Mesendoderm (in vitro differentiated cells): ENCODE data around the gene CNTNAP3B.
"Not testable (repeated sequence)": the region's sequence is repeated elsewhere in the genome, so short reads cannot be mapped to it uniquely, and the experiment has no call there.

Source experiments
- DNase-seq: peaks from one replicate; pipeline ENCODE4 v3.0.0; 2013
- H2AK5ac ChIP-seq: 2 replicates; pipeline ENCODE4 v1.6.1; 2013; ENCODE audit warnings: low read length, inconsistent platforms
- H2BK120ac ChIP-seq: 2 replicates; pipeline ENCODE4 v1.6.1; 2013; ENCODE audit warnings: low read depth, mild to moderate bottlenecking, low read length, moderate library complexity, mixed read lengths
- H2BK15ac ChIP-seq: replicated peaks from 2 replicates; pipeline ENCODE4 v1.6.1; 2013; ENCODE audit warnings: low read depth, mild to moderate bottlenecking, moderate library complexity
- H2BK5ac ChIP-seq: 2 replicates; pipeline ENCODE4 v1.6.1; 2013; ENCODE audit warnings: low read length, inconsistent platforms
- H3K18ac ChIP-seq: 2 replicates; pipeline ENCODE4 v1.6.1; 2013; ENCODE audit warnings: mild to moderate bottlenecking, low read length, mixed read lengths
- H3K23ac ChIP-seq: one replicate; pipeline ENCODE4 v1.6.1; 2013; ENCODE audit warnings: low read length
- H3K27ac ChIP-seq: 2 replicates; pipeline ENCODE4 v1.5.1; 2013; ENCODE audit warnings: low read depth, mild to moderate bottlenecking, inconsistent platforms, low read length, moderate library complexity
- H3K27me3 ChIP-seq: 2 replicates; pipeline ENCODE4 v1.6.1; 2013; ENCODE audit warnings: low read length, control low read depth, mild to moderate bottlenecking, inconsistent platforms; ENCODE audit not compliant: insufficient read depth, poor library complexity
- H3K36me3 ChIP-seq: 2 replicates; pipeline ENCODE4 v1.6.1; 2013; ENCODE audit warnings: low read length, inconsistent platforms; ENCODE audit not compliant: control insufficient read depth, insufficient read depth
- H3K4ac ChIP-seq: one replicate; pipeline ENCODE4 v1.6.1; 2013; ENCODE audit warnings: low read depth, mild to moderate bottlenecking, low read length, moderate library complexity
- H3K4me1 ChIP-seq: 2 replicates; pipeline ENCODE4 v1.6.1; 2013; ENCODE audit warnings: low read depth, low read length, inconsistent platforms; ENCODE audit not compliant: control insufficient read depth
- H3K4me2 ChIP-seq: 2 replicates; pipeline ENCODE4 v1.6.1; 2013; ENCODE audit warnings: low read length
- H3K4me3 ChIP-seq: 2 replicates; pipeline ENCODE4 v1.5.1; 2013; ENCODE audit warnings: mild to moderate bottlenecking, low read length
- H3K56ac ChIP-seq: one replicate; pipeline ENCODE4 v1.6.1; 2013; ENCODE audit warnings: low read length
- H3K79me1 ChIP-seq: 2 replicates; pipeline ENCODE4 v1.6.1; 2013; ENCODE audit warnings: low read length, inconsistent platforms
- H3K79me2 ChIP-seq: 2 replicates; pipeline ENCODE4 v1.6.1; 2013; ENCODE audit warnings: mild to moderate bottlenecking, low read length; ENCODE audit not compliant: control insufficient read depth, insufficient read depth
- H3K9ac ChIP-seq: 2 replicates; pipeline ENCODE4 v1.6.1; 2013; ENCODE audit warnings: low read length, inconsistent platforms
- H4K5ac ChIP-seq: one replicate; pipeline ENCODE4 v1.6.1; 2013; ENCODE audit warnings: low read length
- H4K8ac ChIP-seq: one replicate; pipeline ENCODE4 v1.6.1; 2013; ENCODE audit warnings: low read depth, mild to moderate bottlenecking, control low read depth, low read length, moderate library complexity
- WGBS: extraction: QIAGEN DNeasy Blood & Tissue Kit; methylation state at CpG from one replicate; pipeline ENCODE4 v1.1.7; 2013; ENCODE audit warnings: low lambda C conversion rate, missing lambda C conversion rate; ENCODE audit not compliant: insufficient coverage; ENCODE audit errors: extremely low coverage; 5-methylcytosine and 5-hydroxymethylcytosine counted together

Gene CNTNAP3B

DNA sequence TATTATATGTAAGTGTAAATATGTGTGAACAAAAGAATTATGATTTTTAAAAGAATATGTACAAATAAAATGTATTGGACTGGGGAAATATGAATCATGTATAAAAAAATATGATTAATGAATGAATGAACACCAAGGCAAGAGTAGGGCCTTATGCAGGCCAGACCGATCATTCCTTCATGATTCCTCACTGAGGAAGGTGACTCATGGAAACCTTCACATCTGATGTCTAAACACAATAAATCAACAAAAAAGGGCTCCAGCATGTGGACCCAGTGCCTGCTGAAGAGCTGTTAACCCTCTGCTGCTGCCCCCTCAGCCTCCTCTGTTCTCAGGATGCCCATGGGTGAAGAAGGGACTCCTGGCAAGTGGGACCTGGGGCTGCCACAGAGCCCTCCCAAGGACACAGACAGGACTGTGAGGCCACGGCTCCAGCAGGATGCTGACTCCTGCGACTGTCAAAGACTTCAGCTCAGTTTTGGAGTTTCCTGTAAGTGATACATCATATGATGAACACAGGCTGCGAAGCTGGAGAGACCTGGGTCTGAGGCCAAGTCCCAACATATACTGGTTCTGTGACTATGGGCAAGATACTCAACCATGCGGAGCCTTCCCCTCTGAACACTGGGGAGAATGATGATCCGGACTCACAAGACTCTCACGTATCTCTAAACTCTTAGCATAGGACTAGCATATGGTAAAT lies 110.9 kb downstream of the CNTNAP3B start:
- H3K79me2 ChIP-seq, H3K79me1 ChIP-seq, H3K4ac ChIP-seq, H3K4me1 ChIP-seq, H2BK15ac ChIP-seq, H3K18ac ChIP-seq, DNase-seq, H3K36me3 ChIP-seq, H3K27me3 ChIP-seq, H4K5ac ChIP-seq, H3K4me2 ChIP-seq, H3K9ac ChIP-seq, H2BK5ac ChIP-seq, H3K23ac ChIP-seq, H4K8ac ChIP-seq, H2AK5ac ChIP-seq, H2BK120ac ChIP-seq, H3K27ac ChIP-seq, H3K56ac ChIP-seq, H3K4me3 ChIP-seq: not testable (repeated sequence)
- WGBS: no CpG with 5 or more reads among the region's 7 CpGs

DNA sequence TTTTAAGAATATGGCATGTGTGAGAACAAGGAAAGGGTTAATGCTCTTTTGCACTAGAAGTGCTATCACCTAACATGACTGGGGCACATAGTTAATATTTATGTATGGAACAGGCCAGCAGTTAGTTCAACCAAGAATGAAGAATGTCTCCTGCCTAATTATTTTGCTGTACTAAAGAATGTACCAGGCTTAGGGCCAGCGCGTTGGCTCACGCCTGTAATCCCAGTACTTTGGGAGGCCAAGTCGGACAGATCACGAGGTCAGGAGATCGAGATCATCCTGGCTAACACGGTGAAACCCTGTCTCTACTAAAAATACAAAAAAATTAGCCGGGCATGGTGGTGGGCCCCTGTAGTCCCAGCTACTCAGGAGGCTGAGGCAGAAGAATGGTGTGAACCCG lies 114.9 kb downstream of the CNTNAP3B start:
- not testable (repeated sequence) for H3K27me3 ChIP-seq, H2AK5ac ChIP-seq, H3K56ac ChIP-seq, H3K9ac ChIP-seq, H4K8ac ChIP-seq, H3K36me3 ChIP-seq, H3K4me1 ChIP-seq, H3K4ac ChIP-seq, H3K4me3 ChIP-seq, H3K23ac ChIP-seq, H3K79me1 ChIP-seq, H3K79me2 ChIP-seq, H2BK120ac ChIP-seq, H2BK15ac ChIP-seq, DNase-seq, H3K18ac ChIP-seq, H3K27ac ChIP-seq, H4K5ac ChIP-seq, H2BK5ac ChIP-seq, H3K4me2 ChIP-seq
- no CpG with 5 or more reads among the region's 9 CpGs for WGBS

DNA sequence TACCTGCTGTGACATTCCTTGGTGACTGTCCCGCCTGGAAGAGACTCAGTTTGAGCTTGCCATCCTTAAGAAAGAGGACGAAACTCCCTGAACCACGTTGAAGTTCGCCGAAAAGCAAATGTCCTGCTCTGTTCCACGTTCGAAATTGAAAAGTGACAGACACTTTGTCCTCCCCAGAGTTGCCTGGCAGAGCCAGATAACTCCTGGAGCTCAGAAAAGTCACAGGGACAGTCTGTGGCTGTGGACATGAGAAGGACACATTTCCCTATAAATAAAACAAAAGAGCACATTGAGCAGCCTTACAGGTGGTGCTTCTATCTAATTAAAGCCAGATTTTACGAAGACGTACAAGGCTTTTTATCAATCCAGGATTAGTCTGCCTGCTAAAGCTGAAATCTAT lies 137.6 kb downstream of the CNTNAP3B start:
- not testable (repeated sequence) for H3K18ac ChIP-seq, H2BK15ac ChIP-seq, H3K79me1 ChIP-seq, DNase-seq, H3K4me3 ChIP-seq, H2BK5ac ChIP-seq, H3K36me3 ChIP-seq, H3K4me1 ChIP-seq, H3K4me2 ChIP-seq, H2BK120ac ChIP-seq, H3K79me2 ChIP-seq, H3K23ac ChIP-seq, H3K27me3 ChIP-seq, H2AK5ac ChIP-seq, H3K4ac ChIP-seq, H4K8ac ChIP-seq, H4K5ac ChIP-seq, H3K9ac ChIP-seq, H3K27ac ChIP-seq, H3K56ac ChIP-seq
- WGBS: no CpG with 5 or more reads among the region's 9 CpGs

DNA sequence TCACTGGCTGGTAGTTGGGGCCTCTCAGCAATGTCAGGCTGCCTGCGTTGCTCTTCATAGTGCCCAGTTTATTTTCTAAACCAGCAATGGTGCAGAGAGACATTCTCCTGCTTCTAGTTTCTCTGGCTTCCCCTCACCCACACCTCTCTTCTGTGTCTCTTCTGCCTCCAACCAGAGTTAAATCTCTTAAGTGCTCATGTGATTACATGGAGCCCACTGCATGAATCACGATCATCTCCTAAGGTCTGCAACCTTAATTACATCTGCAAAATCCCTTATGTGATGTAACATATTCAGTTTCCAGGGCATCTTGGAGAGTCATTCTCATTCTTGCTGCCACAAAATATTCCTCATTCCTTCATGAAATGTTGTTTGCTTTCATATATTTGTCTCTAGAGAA lies 149.0 kb downstream of the CNTNAP3B start:
- H2AK5ac ChIP-seq, H2BK5ac ChIP-seq, H3K36me3 ChIP-seq, H3K18ac ChIP-seq, H3K4me3 ChIP-seq, H3K27me3 ChIP-seq, H4K8ac ChIP-seq, H3K56ac ChIP-seq, H3K9ac ChIP-seq, H3K27ac ChIP-seq, H2BK15ac ChIP-seq, H2BK120ac ChIP-seq, H3K23ac ChIP-seq, H3K79me2 ChIP-seq, H3K4me2 ChIP-seq, DNase-seq, H3K79me1 ChIP-seq, H3K4me1 ChIP-seq, H3K4ac ChIP-seq, H4K5ac ChIP-seq: not testable (repeated sequence)
- no CpG with 5 or more reads among the region's 2 CpGs for WGBS

DNA sequence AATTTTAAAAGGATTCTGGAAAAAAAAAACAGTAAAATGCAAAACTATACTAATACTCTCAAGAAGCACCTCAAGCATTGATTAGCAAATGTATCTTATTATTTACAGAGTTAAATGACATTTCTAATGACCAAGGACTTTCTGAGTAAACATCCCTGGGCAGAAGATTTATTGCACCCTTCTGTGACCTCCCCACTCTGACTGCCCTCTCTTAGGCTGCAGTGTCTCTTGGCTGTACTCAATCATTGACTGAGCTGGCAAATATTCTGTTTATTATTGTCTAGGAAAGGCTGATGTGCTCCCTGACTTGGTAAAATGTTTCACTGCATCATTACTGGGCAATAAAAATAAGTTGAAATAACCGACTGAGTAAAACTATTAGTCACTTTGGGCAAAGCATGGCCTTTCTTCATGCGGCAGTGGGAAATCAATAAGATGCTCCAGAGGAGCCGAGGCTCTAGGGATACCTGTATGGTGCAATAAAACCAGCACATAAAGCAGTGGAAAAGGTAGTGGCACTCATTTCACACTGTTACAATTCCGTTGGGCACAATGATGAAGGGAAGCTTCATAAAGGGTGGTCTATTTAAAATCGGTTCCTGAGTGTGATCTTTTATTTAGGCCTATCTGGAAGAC lies 151.1 kb downstream of the CNTNAP3B start:
- no CpG with 5 or more reads among the region's 5 CpGs for WGBS
- H3K79me1 ChIP-seq, H2BK5ac ChIP-seq, H3K23ac ChIP-seq, H2BK120ac ChIP-seq, H3K79me2 ChIP-seq, H2AK5ac ChIP-seq, H3K9ac ChIP-seq, H4K5ac ChIP-seq, DNase-seq, H3K4me2 ChIP-seq, H3K56ac ChIP-seq, H3K4me1 ChIP-seq, H3K4me3 ChIP-seq, H3K18ac ChIP-seq, H2BK15ac ChIP-seq, H4K8ac ChIP-seq, H3K36me3 ChIP-seq, H3K27me3 ChIP-seq, H3K4ac ChIP-seq, H3K27ac ChIP-seq: not testable (repeated sequence)

DNA sequence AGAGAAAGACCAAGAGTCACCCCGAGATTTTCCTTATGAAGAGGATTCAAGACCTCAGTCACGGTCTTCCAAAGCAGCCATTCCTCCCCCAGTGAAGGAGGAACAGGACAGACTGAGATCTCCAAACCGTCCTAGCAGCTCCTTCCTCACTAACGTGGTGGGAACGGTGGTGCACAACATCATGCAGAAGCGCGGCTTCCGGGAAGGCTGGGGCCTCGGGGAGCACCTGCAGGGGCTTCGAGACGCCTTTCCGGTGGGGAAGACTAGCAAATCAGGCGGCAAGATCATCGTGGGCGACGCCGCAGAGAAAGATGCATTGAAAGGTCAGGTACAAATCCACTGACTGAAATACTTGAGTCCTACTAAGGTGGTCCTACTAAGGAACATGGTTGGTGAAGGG lies 154.3 kb downstream of the CNTNAP3B start:
- not testable (repeated sequence) for DNase-seq, H3K4me3 ChIP-seq, H2BK5ac ChIP-seq, H3K27me3 ChIP-seq, H2AK5ac ChIP-seq, H2BK15ac ChIP-seq, H3K79me1 ChIP-seq, H3K4me1 ChIP-seq, H2BK120ac ChIP-seq, H3K79me2 ChIP-seq, H3K36me3 ChIP-seq, H3K56ac ChIP-seq, H3K27ac ChIP-seq, H3K4ac ChIP-seq, H3K9ac ChIP-seq, H4K8ac ChIP-seq, H3K4me2 ChIP-seq, H4K5ac ChIP-seq, H3K23ac ChIP-seq, H3K18ac ChIP-seq
- no CpG with 5 or more reads among the region's 17 CpGs for WGBS
